H1 (cell line): ENCODE results near the gene IFT80.

Source experiments
- CEBPB ChIP-seq: IDR thresholded peaks from 2 replicates; pipeline ENCODE4 v1.6.1; 2012; ENCODE audit warnings: low read depth, low read length
- POLR2A ChIP-seq, 2 experiments: IDR thresholded peaks; 1 replicate in 1 of 2; 2 replicates in 1 of 2; pipeline ENCODE4 v1.6.1; 2011; ENCODE audit warnings: low read depth in 2 of 2, low read length in 2 of 2, mild to moderate bottlenecking in 2 of 2; ENCODE audit errors: control extremely low read depth in 1 of 2
- RNF2 ChIP-seq: fragments of 200-900, 300-1000 bp; sonication (generic); IDR thresholded peaks from 2 replicates; pipeline ENCODE4 v1.7.1; 2016; ENCODE audit warnings: borderline replicate concordance, low read depth, mild to moderate bottlenecking, antibody characterized with exemption, low read length; ENCODE audit not compliant: poor library complexity, severe bottlenecking; ENCODE audit errors: missing control alignments
- SIRT6 ChIP-seq: IDR thresholded peaks from one replicate; pipeline ENCODE4 v1.7.1; 2012; ENCODE audit warnings: low read length, inconsistent platforms
- SP1 ChIP-seq: IDR thresholded peaks from 2 replicates; pipeline ENCODE4 v1.6.1; 2011; ENCODE audit warnings: low read depth, low read length
- SUZ12 ChIP-seq: fragments of 200-600 bp; sonication (generic); IDR thresholded peaks from 2 replicates; pipeline ENCODE4 v1.6.1; 2012; ENCODE audit warnings: mild to moderate bottlenecking, inconsistent platforms, low read length, moderate library complexity, mixed read lengths
- YY1 ChIP-seq: IDR thresholded peaks from 2 replicates; pipeline ENCODE4 v1.6.1; 2011; ENCODE audit warnings: low read depth, mild to moderate bottlenecking, low read length
- TF ChIP-seq, protein P1 (sequence below), 3 experiments: IDR thresholded peaks; 1 replicate in 2 of 3; 2 replicates in 1 of 3; pipeline versions ENCODE4 v1.5.1 to v1.6.1; 2011; ENCODE audit warnings: low read length in 3 of 3, mild to moderate bottlenecking in 3 of 3, inconsistent platforms in 2 of 3, low read depth in 1 of 3, moderate library complexity in 1 of 3; ENCODE audit not compliant: insufficient read depth in 1 of 3; ENCODE audit errors: control extremely low read depth in 1 of 3

DNA sequence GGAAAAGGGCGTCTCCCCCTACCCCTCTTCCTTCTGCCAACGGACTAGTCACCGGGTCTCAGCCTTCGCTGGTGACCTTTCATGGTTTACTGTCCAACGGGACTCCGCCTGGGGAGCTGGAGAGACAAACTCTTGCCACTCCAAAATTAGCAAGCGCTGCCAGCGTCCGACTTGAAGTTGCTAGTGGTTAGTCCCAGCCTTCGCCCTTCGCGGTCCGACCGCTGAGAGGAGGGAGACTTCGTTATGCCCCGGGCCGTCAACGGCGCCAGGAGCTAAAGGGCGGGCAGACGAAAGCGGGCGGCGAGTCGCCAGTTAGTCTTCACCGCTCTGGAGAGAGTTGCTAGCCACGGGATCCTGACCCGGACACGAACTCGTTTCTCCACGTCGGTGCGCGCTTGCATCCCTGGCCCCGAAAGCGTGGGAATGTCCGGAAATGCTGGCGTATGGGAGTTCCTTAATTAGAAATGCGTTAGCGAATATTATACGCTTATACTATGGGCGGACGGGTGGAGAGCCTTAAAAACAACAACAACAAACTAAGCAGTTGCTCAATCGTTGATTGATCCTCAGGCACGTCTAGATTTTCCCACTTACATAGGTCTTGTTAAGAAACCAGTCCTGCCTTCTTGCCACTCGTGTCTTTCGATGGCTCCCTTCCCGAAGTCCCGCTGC lies 1.1 kb upstream of the IFT80 start:
- no peak for TF ChIP-seq RNF2
- TF ChIP-seq CEBPB = no peak
- TF ChIP-seq SUZ12 = no peak
- TF ChIP-seq YY1 = no peak
- no peak for TF ChIP-seq SP1
- TF ChIP-seq, protein P1, sequence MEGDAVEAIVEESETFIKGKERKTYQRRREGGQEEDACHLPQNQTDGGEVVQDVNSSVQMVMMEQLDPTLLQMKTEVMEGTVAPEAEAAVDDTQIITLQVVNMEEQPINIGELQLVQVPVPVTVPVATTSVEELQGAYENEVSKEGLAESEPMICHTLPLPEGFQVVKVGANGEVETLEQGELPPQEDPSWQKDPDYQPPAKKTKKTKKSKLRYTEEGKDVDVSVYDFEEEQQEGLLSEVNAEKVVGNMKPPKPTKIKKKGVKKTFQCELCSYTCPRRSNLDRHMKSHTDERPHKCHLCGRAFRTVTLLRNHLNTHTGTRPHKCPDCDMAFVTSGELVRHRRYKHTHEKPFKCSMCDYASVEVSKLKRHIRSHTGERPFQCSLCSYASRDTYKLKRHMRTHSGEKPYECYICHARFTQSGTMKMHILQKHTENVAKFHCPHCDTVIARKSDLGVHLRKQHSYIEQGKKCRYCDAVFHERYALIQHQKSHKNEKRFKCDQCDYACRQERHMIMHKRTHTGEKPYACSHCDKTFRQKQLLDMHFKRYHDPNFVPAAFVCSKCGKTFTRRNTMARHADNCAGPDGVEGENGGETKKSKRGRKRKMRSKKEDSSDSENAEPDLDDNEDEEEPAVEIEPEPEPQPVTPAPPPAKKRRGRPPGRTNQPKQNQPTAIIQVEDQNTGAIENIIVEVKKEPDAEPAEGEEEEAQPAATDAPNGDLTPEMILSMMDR (IDR thresholded peaks at IDR 0.05; ENCODE audit: control extremely low read depth in 1 of 3, insufficient read depth in 1 of 3, low read depth in 1 of 3, low read length in 3 of 3) = no peak
- no peak for TF ChIP-seq SIRT6
- 0 out of 3 replicates have a peak, but pooled peaks of 1 of the 2 experiments have one; percentile 3 for TF ChIP-seq POLR2A (IDR thresholded peaks at IDR 0.05; ENCODE audit: control extremely low read depth in 1 of 2, low read depth in 2 of 2, low read length in 2 of 2)
